Dedifferentiated amniotic fluid mesenchymal stem cell (primary cell): Measurements from ENCODE around the gene SLC39A7.
"Not testable (repeated sequence)": the region's sequence is repeated elsewhere in the genome, so short reads cannot be mapped to it uniquely, and the experiment has no call there.

Experiments used
- DNase-seq: peaks from one replicate; pipeline ENCODE4 v3.0.0-alpha.2; 2016; ENCODE audit errors: extremely low spot score

SLC39A7 gene

GRCh38 chr6:33205191-33206026 lies 4.7 kb downstream of the SLC39A7 start:
- no peak for DNase-seq

DNA sequence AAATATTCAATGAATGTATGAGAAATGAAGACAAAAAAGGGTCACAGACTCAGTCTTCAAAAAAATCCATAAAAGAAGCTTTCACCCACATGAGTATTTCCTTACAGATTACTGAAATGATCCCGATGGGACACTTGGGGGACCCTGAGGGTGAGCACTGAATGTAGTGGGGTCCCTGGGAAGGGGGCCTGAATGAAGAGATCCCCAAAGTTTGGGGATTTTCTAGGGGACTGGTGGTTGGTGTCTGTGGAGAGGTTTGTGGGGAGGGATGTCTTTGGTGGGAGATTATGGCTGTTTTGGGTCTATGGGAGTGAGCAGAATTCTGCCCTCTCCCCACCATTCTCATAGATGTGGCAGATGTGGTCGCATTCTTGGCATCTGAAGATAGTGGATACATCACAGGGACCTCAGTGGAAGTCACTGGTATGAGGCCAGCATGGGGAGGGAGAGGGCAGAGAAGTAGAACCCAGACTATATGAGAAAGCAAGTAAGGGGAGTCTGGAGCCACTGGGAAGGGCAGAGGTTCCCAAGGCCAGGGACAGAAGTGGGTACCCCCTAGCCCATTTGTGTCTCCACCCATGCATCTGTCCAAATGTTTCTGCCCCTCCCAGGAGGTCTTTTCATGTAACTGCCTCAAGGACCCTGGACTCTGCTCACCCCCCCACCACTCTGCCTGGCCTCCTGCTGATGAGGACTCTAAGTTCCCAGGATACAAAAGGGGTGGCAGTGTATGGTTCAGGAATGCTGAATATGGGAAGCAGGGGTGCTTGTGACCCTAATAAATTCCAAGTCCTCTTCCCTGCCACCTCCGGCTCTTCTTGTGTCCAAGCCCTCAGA lies 5.6 kb downstream of the SLC39A7 start:
- no peak for DNase-seq

DNA sequence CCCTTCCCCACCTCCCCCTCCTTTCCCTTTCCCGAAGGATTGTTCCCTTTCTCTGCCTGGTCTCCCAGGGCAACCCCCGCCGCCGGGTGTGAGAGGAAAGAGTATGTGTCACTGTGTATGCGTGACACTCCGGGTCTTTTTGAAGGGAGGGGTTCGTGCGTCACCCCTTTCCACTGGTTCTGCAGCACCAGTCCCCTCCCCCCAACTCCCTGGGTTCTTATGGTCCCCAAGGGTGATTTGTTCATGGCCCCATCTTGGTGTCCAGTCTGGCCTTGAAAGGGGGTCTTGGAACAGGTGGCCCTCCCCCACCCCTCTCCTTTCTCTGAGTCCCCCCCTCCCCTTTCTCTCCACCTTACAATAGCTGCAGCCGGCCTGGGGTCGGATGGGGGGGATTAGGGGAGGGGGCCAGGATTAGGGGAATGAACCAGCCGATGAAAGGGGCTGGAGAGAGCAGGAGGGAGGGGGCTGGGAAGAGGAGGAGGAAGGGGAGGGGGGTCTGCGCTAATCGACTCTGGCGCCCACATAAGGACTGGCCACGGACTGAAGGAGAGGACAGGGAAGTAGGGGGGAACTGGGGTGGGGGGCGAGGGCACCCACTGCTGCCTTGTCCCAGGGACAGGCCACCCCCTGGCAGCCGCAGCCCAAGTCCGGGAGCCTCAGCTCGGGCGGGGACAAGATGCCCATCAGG lies 6.3 kb downstream of the SLC39A7 start:
- DNase-seq = no peak

DNA sequence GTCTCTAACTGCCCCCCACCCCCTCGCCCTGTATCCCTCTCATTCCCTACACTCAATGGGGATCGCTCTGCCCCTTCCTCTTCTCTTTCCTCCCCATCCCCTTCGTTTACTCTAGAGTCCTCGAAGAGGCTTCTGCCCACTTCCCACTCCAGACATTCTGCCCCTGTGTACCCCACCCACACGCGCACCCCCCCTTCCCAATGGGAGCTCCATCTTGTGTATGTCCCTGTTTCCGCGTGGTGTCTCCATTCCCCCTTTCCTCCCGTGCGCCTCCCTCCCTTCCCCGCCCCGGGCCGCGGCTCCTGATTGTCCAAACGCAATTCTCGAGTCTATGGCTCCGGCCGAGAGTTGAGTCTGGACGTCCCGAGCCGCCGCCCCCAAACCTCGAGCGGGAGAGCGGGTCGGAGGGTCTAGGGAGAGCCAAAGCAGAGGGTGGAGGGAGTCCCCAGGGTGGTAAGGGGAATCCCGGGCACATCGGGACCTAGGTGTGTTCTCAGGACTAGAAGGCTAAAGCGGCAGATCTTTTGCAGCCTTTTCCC lies 7.0 kb downstream of the SLC39A7 start:
- peak; percentile 66 for DNase-seq

DNA sequence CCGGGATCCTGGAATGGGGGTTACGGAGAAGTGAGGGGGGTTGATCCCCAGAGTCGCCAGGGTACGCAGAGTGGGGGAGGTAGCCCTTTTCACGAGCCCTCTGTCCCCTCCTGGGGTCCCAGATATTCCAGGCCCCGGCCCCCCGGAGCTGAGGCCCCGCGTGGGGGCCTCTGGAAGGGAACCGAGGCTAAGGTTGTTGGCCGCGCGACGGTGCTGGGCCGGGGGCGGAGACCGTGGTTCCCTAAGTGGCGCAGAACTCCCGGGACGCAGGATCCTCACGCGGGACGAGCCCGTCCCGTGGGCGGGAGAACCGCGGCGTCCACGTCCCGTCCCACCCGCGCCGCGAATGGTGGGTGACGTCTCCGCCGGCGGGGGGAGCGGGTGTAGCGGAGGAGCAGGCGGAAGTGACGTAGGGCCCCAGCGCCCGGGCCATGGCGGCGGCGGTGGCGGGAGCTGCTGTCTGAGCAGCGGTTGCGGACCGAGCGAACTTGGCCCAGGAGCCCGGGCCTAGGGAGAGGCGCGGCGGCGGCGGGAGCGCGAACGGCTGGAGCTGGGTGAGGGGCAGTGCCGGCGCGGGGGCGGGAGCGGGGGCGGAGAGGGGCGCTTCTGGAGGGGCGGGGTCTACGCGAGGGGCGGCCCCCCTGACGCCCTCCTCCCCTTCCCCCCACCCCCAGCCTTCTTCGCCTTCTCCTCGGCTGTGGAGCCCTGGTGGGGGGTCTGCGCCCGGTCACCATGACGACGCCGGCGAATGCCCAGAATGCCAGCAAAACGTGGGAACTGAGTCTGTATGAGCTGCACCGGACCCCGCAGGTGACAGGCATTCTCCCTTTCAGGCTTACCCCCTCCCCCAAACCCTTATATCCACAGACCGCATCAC lies 7.7 kb downstream of the SLC39A7 start, which contains the start of gene RING1:
TSS of gene RING1 (plus strand) at position 410 of the 877 bp plus-strand sequence. CDS start at position 733, 323 bp downstream.
- peak; percentile 73 for DNase-seq

DNA sequence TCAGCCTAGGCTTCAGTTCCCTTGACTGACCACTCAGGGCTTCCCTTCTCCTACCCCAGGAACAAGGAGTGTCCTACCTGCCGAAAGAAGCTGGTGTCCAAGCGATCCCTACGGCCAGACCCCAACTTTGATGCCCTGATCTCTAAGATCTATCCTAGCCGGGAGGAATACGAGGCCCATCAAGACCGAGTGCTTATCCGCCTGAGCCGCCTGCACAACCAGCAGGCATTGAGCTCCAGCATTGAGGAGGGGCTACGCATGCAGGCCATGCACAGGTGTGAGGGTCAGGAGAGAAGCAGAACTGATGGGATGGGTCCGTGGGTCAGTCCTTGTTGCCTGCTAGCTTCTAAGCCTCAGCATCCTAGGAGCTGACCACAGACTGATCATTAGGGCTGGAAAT lies 9.2 kb downstream of the SLC39A7 start:
- DNase-seq = no peak

DNA sequence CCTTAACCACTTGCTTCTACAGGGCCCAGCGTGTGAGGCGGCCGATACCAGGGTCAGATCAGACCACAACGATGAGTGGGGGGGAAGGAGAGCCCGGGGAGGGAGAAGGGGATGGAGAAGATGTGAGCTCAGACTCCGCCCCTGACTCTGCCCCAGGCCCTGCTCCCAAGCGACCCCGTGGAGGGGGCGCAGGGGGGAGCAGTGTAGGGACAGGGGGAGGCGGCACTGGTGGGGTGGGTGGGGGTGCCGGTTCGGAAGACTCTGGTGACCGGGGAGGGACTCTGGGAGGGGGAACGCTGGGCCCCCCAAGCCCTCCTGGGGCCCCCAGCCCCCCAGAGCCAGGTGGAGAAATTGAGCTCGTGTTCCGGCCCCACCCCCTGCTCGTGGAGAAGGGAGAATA lies 10.5 kb downstream of the SLC39A7 start:
- DNase-seq = no peak

- DNase-seq = no peak
These were observed 11.2 kb downstream of the SLC39A7 start for GRCh38 chr6:33211666-33212422.

- no peak for DNase-seq
These were observed 12.1 kb downstream of the SLC39A7 start for GRCh38 chr6:33212857-33213165.

DNA sequence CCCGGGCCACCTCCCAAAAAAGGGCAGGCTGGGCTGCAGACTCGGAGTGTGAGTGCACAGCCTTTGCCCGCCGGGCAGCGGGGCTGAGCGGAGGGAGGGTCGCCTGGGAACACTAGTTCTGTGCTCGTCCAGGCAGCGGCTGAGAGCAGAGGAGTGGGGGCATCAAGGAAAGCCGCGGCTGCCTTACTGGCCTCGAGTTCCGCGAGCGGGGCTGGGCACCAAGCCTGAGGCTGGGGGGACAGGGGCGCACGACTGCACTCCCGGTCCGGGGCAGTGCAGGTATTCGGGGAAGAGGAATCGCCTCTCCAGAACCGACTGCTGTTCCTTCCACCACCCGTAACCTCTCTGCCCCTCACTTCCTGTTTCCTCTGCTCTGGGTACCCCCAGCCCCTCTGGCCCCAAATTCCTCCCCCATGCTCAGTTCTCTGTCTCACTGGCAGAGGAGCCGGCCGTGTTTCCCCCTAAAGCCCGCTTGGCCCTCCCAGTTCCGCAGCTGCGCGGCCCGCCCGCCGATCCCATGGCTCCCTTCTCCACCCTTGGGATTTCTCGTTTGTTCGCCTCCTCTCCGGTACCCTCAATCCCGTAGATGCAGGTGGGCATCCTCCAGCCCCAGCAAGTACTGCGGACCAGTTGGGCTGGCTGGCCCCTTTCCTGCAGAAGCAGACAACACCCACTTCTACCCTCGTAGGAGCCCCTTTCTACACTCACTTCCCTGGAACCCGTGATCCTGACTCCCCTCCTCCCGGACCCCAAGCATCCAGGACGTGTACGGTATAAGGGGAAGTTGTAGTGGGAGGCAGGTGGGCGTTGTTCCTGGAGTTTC lies 12.7 kb downstream of the SLC39A7 start:
- no peak for DNase-seq

DNA sequence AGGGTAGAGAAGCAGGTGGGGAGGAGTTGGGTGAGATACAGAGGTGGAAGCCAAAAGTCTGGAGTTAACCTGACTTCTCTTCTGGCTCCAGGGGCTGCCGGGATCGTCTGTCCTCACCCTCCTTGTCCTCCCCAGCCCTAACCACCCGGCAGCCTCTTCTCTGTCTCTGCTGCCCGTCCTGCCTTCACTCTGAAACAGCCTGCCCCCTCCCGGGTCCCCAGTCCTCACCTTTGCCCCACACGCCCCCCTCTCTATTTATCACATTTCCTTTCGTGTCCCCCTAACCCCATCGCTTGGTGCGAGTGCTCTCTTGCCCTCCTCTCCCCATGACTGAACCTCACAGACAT lies 13.3 kb downstream of the SLC39A7 start:
- DNase-seq = no peak

GRCh38 chr6:33215271-33216116 lies 14.8 kb downstream of the SLC39A7 start:
- DNase-seq = no peak

DNA sequence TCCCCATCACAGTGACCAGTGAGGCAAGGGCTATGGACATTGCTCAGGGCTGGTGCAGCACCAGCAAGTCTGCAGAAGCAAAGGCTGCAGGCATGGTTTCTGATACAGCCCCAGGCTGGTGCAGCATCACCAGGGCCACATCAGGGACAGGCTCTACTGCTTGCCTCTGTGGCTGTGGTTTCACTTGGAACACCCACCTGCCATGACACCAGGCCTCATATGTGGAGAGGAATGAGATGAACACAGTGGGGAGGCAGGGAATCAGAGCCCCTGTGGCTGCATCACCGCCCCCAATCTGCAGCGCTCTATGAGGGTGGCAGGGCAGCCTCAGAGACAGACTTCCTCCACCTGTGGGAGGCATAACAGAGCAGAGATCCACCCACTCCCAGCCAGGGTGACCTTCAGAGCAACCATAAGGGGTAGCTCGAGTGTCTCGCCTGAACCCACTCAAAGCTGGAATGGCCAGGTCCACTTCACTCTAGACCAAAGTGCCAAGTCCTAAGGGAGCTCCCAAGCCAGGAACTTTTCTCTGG lies 15.5 kb downstream of the SLC39A7 start:
- no peak for DNase-seq

DNA sequence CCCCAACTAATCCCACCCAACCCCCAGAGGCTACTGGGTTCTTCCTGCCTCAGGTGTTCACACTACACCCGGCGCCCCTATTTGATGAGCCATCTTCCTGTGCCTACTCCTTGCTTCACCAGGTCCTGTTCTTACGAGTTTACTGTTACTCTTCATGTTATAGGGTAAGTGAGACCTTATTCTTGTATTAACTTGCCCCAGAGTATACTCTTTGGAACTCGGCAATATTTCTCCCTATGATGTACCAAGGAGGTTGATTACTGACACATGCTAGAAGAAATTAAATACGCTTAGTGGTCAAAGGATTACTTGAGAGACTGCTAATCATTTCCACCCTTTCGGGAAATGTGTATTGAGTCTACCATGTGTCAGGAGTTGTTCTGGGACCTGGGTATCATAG lies 16.6 kb downstream of the SLC39A7 start:
- no peak for DNase-seq

- no peak for DNase-seq
These were observed 17.0 kb downstream of the SLC39A7 start for GRCh38 chr6:33217681-33218080.

GRCh38 chr6:33226503-33227120 lies 25.9 kb downstream of the SLC39A7 start:
- DNase-seq = not testable (repeated sequence)

DNA sequence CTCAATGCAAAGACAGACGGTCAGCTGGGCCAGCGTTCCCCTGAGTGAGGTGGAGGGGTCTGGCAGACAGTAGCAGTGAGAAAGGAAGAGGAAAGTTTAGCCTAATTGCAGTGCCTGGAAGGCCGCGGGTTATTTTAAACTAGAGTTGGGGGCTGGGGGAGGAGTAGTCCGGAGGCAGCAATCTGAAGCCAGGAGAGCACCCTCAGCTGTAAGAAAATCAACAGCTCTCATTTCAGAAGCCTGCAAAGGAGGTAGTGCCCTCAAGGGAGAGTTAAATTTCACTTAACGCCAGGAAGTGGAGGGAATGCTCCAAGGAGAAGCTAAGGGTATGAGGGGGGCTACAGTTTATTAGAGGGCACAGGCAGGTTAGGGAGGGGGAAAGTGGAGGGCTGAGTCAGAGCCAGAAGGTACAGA lies 34.6 kb downstream of the SLC39A7 start:
- DNase-seq = no peak

DNA sequence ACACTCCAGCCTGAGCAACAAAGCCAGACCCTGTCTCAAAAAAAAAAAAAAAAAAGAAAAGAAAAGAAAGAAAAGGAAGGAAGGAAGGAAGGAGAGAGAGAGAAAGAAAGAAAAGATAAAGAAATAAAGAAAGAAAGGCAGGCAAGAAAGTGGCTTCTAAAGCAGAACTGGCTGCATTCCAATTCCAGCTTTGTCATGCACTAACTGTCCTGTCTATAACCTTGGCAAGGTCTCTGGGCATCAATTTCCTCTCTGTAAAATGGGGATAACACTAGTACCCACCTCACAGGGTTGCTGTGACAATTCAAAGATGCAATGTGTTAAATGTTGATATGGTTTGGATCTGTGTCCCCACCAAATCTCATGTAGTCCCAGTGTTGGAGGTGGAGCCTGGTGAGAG lies 35.7 kb downstream of the SLC39A7 start:
- no peak for DNase-seq
